LNCaP clone FGC (cell line): ENCODE results near the gene SENP3.

Source experiments
- DNase-seq: peaks from one replicate; pipeline ENCODE4 v3.0.0-alpha.2; 2011; ENCODE audit warnings: low read depth
- H3K4me3 ChIP-seq: 2 replicates; pipeline ENCODE4 v1.5.1; 2011; ENCODE audit warnings: mild to moderate bottlenecking, low read depth, low read length, control low read depth
- CTCF ChIP-seq: IDR thresholded peaks from 2 replicates; pipeline ENCODE4 v1.5.1; 2012; ENCODE audit warnings: mild to moderate bottlenecking; ENCODE audit not compliant: control insufficient read depth, insufficient read depth; ENCODE audit errors: extremely low read depth

Gene SENP3

GRCh38 chr17:7582396-7583252 lies 20.9 kb downstream of the SENP3 start:
- DNase-seq, result no peak
- H3K4me3 ChIP-seq, result peak overlapping the region; percentile 91
- no peak for TF ChIP-seq CTCF

GRCh38 chr17:7583253-7584109 lies 21.8 kb downstream of the SENP3 start, which contains the start of gene MPDU1:
TSS of gene MPDU1 (plus strand) at chr17:7583852. CDS start at chr17:7583863, 11 bp downstream.
- H3K4me3 ChIP-seq, result peak within 1 kb of the TSS; percentile 91
- peak; percentile 97 for DNase-seq
- TF ChIP-seq CTCF, result no peak

GRCh38 chr17:7586673-7587419 lies 25.1 kb downstream of the SENP3 start:
- H3K4me3 ChIP-seq, result no peak overlapping the region

GRCh38 chr17:7587420-7588151 lies 25.9 kb downstream of the SENP3 start:
- TF ChIP-seq CTCF, result no peak
- no peak overlapping the region for H3K4me3 ChIP-seq
- DNase-seq, result no peak

More at GRCh38 chr17:7586673-7587419, 25.1 kb downstream of the SENP3 start:
- peak; percentile 55 for TF ChIP-seq CTCF
- no peak for DNase-seq

GRCh38 chr17:7588553-7589203 lies 27.0 kb downstream of the SENP3 start:
- TF ChIP-seq CTCF, result no peak
- no peak overlapping the region for H3K4me3 ChIP-seq
- DNase-seq, result no peak
